GM18526 (cell line): ENCODE data around the gene NYAP2.

Experiments
- POLR2A ChIP-seq: IDR thresholded peaks from 3 replicates; pipeline ENCODE4 v1.6.1; 2011; ENCODE audit not compliant: insufficient read length; ENCODE audit errors: extremely low read depth

The NYAP2 gene

GRCh38 chr2:225462417-225462816, 62.9 kb downstream of the NYAP2 start:
- no peak for TF ChIP-seq POLR2A

- TF ChIP-seq POLR2A = no peak
Measured at GRCh38 chr2:225462945-225463344, 63.4 kb downstream of the NYAP2 start.

- no peak for TF ChIP-seq POLR2A
Measured at GRCh38 chr2:225463449-225463848, 63.9 kb downstream of the NYAP2 start.

- TF ChIP-seq POLR2A = no peak
Measured at GRCh38 chr2:225464346-225465025, 65.0 kb downstream of the NYAP2 start.

GRCh38 chr2:225465827-225466226, 66.3 kb downstream of the NYAP2 start:
- no peak for TF ChIP-seq POLR2A

- TF ChIP-seq POLR2A = no peak
Measured at GRCh38 chr2:225466891-225467604, 67.5 kb downstream of the NYAP2 start.

GRCh38 chr2:225468131-225468530, 68.6 kb downstream of the NYAP2 start:
- TF ChIP-seq POLR2A = no peak

GRCh38 chr2:225471039-225471438, 71.5 kb downstream of the NYAP2 start:
- no peak for TF ChIP-seq POLR2A

GRCh38 chr2:225471482-225471881, 72.0 kb downstream of the NYAP2 start:
- TF ChIP-seq POLR2A = no peak

- TF ChIP-seq POLR2A = no peak
Measured at GRCh38 chr2:225472161-225472560, 72.7 kb downstream of the NYAP2 start.

- TF ChIP-seq POLR2A = no peak
Measured at GRCh38 chr2:225479386-225479785, 79.9 kb downstream of the NYAP2 start.

- no peak for TF ChIP-seq POLR2A
Measured at GRCh38 chr2:225484751-225485150, 85.2 kb downstream of the NYAP2 start.

- no peak for TF ChIP-seq POLR2A
Measured at GRCh38 chr2:225486236-225486635, 86.7 kb downstream of the NYAP2 start.

GRCh38 chr2:225487878-225488416, 88.4 kb downstream of the NYAP2 start:
- no peak for TF ChIP-seq POLR2A

GRCh38 chr2:225488743-225489142, 89.2 kb downstream of the NYAP2 start:
- TF ChIP-seq POLR2A = no peak

GRCh38 chr2:225493420-225494099, 94.0 kb downstream of the NYAP2 start:
- no peak for TF ChIP-seq POLR2A
